GM18508 (cell line): Measurements from ENCODE around the gene NUP88.

Source experiments
- ATAC-seq: cut with Tn5 transposase; IDR thresholded peaks from one replicate; pipeline ENCODE4 v1.9.1; 2021; ENCODE audit warnings: moderate number of reproducible peaks; ENCODE audit not compliant: insufficient read depth, unreplicated experiment

NUP88 gene

DNA sequence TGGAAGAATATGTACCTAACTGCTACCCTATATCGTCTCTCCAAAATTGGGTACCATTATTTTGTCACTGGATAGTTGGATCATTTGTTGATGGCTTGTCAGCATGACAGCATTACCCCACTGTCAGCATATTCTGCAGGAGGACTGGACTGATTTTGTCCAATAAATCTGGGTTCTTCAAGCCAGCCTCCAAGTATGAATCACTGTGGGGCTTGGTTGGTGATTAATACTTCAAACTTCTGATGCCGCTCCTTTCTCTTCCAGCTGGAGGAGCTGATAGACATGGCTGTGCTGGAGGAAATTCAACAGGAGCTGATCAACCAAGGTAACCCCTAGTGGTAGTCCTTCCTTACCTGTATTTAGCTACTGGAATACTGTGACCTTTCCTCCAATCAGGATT is 3.0 kb upstream of the NUP88 start:
- no peak for ATAC-seq

DNA sequence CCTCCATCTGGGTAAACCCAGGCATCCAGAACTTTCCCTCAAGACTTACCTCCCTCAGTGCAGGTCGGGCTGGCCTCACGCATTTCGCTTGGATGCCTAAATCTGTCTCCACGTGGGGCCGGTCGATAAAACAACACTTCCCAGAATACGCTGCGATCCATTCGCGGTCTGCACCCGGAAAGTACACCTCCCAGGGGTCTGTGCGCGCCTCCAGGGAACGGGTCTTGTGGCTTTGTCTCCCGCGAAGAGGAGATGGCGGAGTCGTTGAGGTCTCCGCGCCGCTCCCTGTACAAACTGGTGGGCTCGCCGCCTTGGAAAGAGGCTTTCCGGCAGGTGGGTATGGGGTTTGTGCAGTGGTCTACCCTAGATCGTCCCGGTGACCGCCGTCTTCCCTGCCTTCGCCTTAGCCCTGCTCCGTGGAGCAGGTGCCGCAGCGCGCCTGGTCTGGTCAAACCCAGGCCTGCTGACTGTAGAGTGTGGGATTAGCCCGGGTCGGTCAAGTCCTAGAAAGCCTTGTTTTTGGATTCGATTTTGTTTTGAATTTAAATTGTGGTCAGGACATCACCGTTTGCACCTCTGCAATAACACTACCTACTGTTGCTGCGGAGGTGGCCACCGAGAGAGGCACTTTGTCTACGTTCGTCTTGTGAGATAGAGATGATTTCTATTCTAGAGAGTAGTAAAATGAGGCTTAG is 644 bp upstream of the NUP88 start, which contains the start of gene RPAIN:
Gene RPAIN, plus strand, starts transcription at position 224 of the 695 bp plus-strand sequence. Its CDS starts 29 bp downstream, at position 253.
- peak; percentile 36 for ATAC-seq

- no peak for ATAC-seq
Measured at GRCh38 chr17:5418858-5419355, 555 bp downstream of the NUP88 start.

- no peak for ATAC-seq
Measured at GRCh38 chr17:5416901-5417300, 2.6 kb downstream of the NUP88 start.

- no peak for ATAC-seq
Measured at GRCh38 chr17:5413682-5414081, 5.8 kb downstream of the NUP88 start.

DNA sequence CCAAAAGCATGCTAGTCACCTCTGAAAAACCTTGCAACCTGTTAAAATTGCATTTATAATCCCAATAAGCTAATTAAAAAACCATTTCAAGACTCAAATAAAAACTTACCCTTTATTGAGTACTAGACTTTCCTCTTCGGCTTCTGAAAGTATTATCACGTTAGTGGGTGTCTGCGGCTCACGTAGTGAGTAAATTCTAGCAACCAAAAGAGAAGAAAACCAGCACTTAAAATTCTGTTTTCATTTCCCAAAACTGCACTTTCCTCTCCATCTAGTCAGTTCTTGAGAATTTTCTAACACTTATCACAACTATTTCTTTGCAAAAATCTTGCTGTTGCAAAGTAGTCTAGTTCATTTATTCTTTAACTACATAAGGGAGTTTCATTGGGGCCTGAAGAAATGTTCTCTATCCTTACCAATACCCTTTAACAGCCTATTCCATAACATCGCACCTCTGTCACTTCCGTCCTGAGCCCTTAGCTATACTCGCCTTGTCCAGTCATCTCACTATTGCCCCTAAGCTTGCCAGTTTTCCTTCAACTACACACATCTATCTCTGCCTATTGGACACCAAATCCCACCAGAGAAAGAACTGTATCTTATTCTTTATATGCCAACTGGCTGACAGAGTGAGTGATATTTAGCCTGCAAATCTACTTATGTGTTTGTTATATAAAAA is 8.7 kb downstream of the NUP88 start:
- ATAC-seq, result no peak

GRCh38 chr17:5408186-5408585 is 11.3 kb downstream of the NUP88 start:
- no peak for ATAC-seq

DNA sequence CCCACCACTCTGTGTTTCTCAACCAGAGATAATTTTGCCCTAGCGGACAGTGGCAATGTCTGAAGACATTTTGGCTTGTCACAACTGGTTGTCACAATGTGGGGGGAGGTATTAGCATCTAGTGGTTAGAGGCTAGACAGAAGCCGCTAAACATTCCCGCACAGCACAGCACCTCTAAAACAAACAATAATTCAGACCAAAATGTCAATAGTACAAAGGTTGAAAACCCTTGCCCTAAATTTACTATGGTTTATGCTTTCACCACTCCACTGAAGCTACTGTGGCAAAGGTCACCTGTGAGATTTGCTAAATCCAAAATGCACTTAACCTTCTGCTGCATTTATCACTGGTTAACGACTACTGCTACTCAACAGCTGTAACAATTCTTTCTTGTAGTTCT is 14.1 kb downstream of the NUP88 start:
- ATAC-seq, result no peak

DNA sequence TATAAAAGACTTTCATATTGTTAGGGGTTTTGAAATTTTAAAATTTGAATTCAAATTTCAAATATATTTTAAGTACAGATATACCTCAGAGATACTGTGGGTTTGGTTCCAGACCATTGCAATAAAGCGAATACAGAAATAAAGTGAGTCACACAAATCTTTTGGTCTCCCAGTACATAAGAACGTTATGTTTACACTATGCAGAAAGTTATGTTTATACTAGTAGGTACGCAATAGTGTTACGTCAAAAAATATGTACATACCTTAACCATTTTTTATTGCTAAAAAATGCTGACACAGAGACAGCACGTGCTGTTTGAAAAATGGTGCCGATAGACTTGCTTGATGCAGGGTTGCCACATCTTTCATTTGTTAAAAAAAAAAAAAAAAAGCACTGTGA is 19.7 kb downstream of the NUP88 start:
- ATAC-seq, result no peak

GRCh38 chr17:5396612-5397011 is 22.9 kb downstream of the NUP88 start:
- no peak for ATAC-seq

- no peak for ATAC-seq
Measured at GRCh38 chr17:5391678-5392077, 27.8 kb downstream of the NUP88 start.

DNA sequence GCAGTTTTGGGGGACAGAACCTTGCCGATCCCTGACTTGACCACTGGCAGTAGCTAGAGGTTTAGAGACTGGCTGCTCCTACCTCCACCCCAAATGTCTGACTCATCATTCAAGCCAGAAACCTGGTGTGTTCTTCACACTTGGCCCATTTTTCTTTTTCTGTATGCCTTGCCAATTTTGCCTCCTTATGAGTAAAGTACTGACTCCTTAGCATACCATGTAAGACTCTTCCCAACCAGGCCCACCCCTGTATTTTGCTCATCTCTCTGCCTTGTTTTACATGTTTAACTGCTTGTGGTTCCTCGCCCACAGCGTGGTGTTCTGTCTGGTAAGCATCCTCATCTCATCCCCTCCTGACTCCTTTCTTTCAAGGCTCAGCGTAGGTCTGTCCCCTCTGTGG is 37.9 kb downstream of the NUP88 start:
- ATAC-seq, result no peak

- ATAC-seq, result no peak
Measured at GRCh38 chr17:5380491-5381135, 38.8 kb downstream of the NUP88 start.

- ATAC-seq, result no peak
Measured at GRCh38 chr17:5379351-5380107, 39.9 kb downstream of the NUP88 start.

DNA sequence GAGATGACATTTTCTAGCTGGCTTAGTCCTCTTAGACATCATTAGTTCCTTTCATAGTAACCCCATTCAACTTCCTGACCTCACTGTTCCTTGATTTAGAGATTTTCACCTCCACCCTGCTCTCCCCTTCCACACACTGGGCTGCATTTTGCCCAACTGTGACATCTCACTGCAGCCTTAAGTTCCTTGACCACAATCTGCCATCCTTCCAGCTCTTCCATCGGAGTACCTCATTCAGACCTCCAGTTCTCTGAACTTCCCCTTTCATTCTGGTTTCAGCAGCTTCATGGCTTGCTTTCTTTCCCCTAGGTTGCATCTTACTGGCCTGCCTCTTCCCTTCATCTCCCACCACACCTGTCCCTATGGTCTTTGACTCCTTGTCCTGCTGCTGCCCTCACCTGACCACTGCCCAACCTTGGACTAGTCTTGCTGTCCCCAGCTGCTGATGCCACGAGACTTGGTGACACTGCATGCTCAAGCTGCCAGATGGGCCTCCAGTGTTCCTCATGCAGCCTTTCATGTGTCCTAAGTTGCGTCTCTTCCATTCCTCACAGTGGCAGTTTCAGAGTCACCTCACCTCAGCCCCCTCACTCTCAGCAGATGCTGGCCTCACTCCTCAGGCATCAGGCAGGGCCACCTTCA is 40.8 kb downstream of the NUP88 start:
- no peak for ATAC-seq

DNA sequence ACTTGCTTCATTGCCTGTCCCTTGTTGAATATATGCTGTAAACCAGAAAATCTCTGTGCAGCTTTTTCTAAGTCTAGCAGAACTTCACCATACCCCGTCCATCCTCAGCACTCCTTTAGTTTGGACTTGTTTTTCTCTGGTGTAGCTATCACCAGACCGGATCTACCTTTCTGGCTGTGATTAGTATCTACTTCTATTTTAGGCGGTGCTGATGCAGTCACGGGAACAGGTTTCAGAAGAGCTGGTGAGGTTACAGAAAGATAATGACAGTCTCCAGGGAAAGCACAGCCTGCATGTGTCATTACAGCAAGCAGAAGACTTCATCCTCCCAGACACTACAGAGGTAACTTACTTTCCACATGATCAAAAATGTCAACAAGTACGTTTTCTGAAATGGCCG is 46.4 kb downstream of the NUP88 start:
- no peak for ATAC-seq

DNA sequence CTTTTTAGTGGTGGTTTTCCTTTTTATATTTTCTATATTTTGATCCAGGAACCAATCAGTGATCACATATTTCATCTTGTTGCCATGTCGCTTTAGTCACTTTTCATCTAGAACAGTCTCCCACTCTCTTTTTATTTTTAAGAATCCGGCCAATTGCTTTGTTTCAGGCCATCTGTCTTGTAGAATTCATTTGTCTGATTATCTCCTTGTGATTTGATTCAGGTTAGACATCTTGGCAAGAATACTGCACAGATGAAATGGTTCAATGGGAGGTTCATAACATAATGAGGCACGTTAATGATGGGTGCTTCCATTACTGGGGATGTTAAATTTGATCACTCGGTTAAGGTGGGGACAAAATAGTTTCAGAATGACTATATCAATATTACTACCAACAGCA is 49.1 kb downstream of the NUP88 start:
- no peak for ATAC-seq

DNA sequence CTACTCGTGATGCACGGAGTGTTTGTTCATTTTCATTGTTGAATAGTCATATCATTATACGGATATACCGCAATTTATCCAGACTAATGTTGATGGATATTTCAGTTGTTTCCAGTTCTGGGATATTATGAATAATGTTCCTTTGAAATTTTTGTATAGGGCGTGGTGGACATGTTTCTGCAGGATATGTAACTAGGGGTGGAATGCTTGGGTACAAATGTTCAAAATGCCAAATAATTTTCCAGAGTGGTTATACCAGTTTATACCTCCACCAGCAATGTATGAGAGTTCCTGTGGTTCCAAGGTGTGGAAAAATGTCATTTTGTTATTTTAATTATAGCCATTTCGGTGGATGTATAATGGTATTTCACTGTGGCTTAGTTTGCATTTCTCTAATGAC is 53.6 kb downstream of the NUP88 start:
- no peak for ATAC-seq

- ATAC-seq, result no peak
Measured at GRCh38 chr17:5364696-5365095, 54.8 kb downstream of the NUP88 start.

GRCh38 chr17:5364156-5364555 is 55.3 kb downstream of the NUP88 start:
- no peak for ATAC-seq
